ENCODE results near the gene MYH6. TPM values are rescaled to one million over a fixed set of nuclear protein-coding genes. Genes with fewer than 3 reads are reported as not detected.
A peak's percentile ranks its signal among the peaks of the same experiment; 100 is the strongest.

Gene MYH6
- total and polyA plus RNA-seq, 2 of the 13 experiments (the other 11 are each of a cell fraction or from before 2014, with no cell fraction given), result 0.01 TPM; not detected in 1

DNA sequence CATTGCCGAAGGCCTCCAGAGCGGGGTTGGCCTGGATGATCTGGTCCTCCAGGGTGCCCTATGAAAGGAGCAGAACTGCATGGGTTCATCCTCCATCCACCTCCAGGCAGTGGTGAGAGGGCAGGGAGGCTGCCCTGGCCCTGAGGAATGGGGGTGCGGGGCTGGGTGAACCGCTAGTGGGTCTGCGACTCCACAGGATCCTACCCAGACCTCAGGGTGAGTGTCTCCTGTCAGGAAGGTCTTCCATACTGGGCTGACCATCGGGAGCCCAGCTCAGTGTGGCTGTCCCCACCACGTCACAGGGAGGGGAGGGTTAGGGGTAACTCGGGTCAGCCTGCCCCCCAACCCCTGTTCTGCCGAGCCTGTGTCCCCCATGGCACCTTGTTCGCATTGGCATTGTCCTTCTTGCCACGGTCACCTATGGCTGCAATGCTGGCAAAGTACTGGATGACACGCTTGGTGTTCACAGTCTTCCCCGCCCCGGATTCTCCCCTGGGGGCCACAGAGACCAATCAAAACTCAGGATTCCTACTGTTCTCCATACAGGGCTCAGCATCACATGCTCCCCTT, 3.7 kb downstream of the MYH6 start:
- H2AFZ ChIP-seq (ENCODE audit: low read length), result no peak overlapping the region
- H3K9me3 ChIP-seq (ENCODE audit: low read length), result no peaks in the 10 kb centered on the region
- H3K4me3 ChIP-seq (replicated peaks in 1 of 3; ENCODE audit: insufficient read depth in 1 of 3, low read depth in 2 of 3, low read length in 3 of 3), result no peak overlapping the region
- no peaks in the 10 kb centered on the region for H3K36me3 ChIP-seq (replicated peaks in 1 of 2; ENCODE audit: control insufficient read depth in 1 of 2, insufficient read depth in 2 of 2, low read length in 2 of 2)
- intact Hi-C loops (cut with micrococcal nuclease; ENCODE audit: unreplicated experiment), result no loop called here
- H3K9ac ChIP-seq (ENCODE audit: insufficient read depth, low read depth, low read length), result no peak overlapping the region
- 27% methylated on average over 14 of the region's 14 CpGs for WGBS (ENCODE audit: low lambda C conversion rate)
- CTCF ChIA-PET (ENCODE audit: low intra/inter-chr PET ratio, low total read pairs), result no interaction called here
- FAIRE-seq (no peak), ATAC-seq (no peak; the same call in 2 of the 3 replicates), DNase-seq (ENCODE audit: low spot score) (no peak)
- H4K20me1 ChIP-seq (ENCODE audit: insufficient read depth, low read length), result no peaks in the 10 kb centered on the region
- BruUV-seq (replicated peaks), result no TSS peak
- no peak for TF ChIP-seq ZNF317 (CRISPR knock-in tag; IDR thresholded peaks at IDR 0.05)
- TF ChIP-seq SMARCE1 (IDR thresholded peaks at IDR 0.05; ENCODE audit: borderline replicate concordance), result 0 out of 2 replicates have a peak, but pooled peaks have one; percentile 1
- H3K27ac ChIP-seq (ENCODE audit: extremely low read length, insufficient read depth, low read length), result no peak overlapping the region
- H3K27me3 ChIP-seq (ENCODE audit: control insufficient read depth in 1 of 2, insufficient read depth in 2 of 2, low read length in 2 of 2), result peaks cover 44 to 95% of the 10 kb centered on the region in 2 experiments; a peak in 4 of 5 replicates
- H3K79me2 ChIP-seq (ENCODE audit: insufficient read depth, low read length), result no peaks in the 10 kb centered on the region
- no peak overlapping the region for H3K4me2 ChIP-seq (ENCODE audit: low read depth, low read length)
- H3K4me1 ChIP-seq (ENCODE audit: insufficient read depth, low read length), result no peaks in the 10 kb centered on the region
- POLR2A ChIA-PET, result no interaction called here
- in situ Hi-C loops (cut with HindIII; ENCODE audit: extremely low pct_ligation_motif_present, low pct_unique_long_range_greater_than_20kb), result no loop called here

DNA sequence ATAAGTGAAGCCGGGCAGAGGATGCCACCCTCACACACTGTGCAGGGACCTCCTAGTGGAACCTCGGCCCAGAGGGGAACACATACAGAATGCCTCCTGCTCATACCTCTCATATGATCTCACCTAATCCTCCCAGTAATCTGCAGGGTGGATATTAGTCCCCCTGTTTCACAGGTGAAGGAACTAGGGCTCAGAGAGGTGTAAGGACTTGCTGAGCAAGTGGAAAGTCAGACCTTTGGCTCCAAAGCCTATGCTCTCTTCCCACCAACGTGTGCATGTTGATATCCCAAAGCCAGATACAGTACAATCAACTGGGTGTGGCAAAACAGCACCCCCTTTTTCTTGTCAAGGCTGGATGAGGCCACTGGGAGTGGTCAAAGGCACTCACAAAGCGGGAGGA, 4.2 kb downstream of the MYH6 start:
- Histone ChIP-seq H3K9ac (ENCODE audit: insufficient read depth, low read depth, low read length) (no peak overlapping the region), H3K27me3 (ENCODE audit: control insufficient read depth in 1 of 2, insufficient read depth in 2 of 2, low read length in 2 of 2) (peaks cover 42 to 95% of the 10 kb centered on the region in 2 experiments; a peak in 4 of 5 replicates)
- WGBS (ENCODE audit: low lambda C conversion rate), result 6% methylated on average over 4 of the region's 4 CpGs

More for the DNA sequence above, 4.2 kb downstream of the MYH6 start:
- Histone ChIP-seq H4K20me1 (ENCODE audit: insufficient read depth, low read length) (no peaks in the 10 kb centered on the region), H3K4me3 (replicated peaks in 1 of 3; ENCODE audit: insufficient read depth in 1 of 3, low read depth in 2 of 3, low read length in 3 of 3) (no peak overlapping the region), H2AFZ (ENCODE audit: low read length) (no peak overlapping the region), H3K4me1 (ENCODE audit: insufficient read depth, low read length) (no peaks in the 10 kb centered on the region), H3K36me3 (replicated peaks in 1 of 2; ENCODE audit: control insufficient read depth in 1 of 2, insufficient read depth in 2 of 2, low read length in 2 of 2) (no peaks in the 10 kb centered on the region), H3K27ac (ENCODE audit: extremely low read length, insufficient read depth, low read length) (no peak overlapping the region), H3K4me2 (ENCODE audit: low read depth, low read length) (no peak overlapping the region), H3K79me2 (ENCODE audit: insufficient read depth, low read length) (no peaks in the 10 kb centered on the region), H3K9me3 (ENCODE audit: low read length) (no peaks in the 10 kb centered on the region)
- in situ Hi-C loops (cut with HindIII; ENCODE audit: extremely low pct_ligation_motif_present, low pct_unique_long_range_greater_than_20kb) (no loop called here), intact Hi-C loops (cut with micrococcal nuclease; ENCODE audit: unreplicated experiment) (no loop called here)
- TF ChIP-seq, protein P1, sequence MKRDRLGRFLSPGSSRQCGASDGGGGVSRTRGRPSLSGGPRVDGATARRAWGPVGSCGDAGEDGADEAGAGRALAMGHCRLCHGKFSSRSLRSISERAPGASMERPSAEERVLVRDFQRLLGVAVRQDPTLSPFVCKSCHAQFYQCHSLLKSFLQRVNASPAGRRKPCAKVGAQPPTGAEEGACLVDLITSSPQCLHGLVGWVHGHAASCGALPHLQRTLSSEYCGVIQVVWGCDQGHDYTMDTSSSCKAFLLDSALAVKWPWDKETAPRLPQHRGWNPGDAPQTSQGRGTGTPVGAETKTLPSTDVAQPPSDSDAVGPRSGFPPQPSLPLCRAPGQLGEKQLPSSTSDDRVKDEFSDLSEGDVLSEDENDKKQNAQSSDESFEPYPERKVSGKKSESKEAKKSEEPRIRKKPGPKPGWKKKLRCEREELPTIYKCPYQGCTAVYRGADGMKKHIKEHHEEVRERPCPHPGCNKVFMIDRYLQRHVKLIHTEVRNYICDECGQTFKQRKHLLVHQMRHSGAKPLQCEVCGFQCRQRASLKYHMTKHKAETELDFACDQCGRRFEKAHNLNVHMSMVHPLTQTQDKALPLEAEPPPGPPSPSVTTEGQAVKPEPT (CRISPR knock-in tag; IDR thresholded peaks at IDR 0.05; ENCODE audit: low read depth), result no peak
- no peak for TF ChIP-seq ZNF839 (CRISPR knock-in tag; IDR thresholded peaks at IDR 0.05; ENCODE audit: borderline replicate concordance)
- TF ChIP-seq ETV5 (CRISPR knock-in tag; IDR thresholded peaks at IDR 0.05; ENCODE audit: borderline replicate concordance), result 0 out of 2 replicates have a peak, but pooled peaks have one; percentile 12
- CTCF ChIA-PET (ENCODE audit: low intra/inter-chr PET ratio, low total read pairs), result no interaction called here
- ATAC-seq (peak; percentile 3; the same call in 1 of the 3 replicates), DNase-seq (ENCODE audit: low spot score) (no peak), FAIRE-seq (no peak)
- BruUV-seq (replicated peaks), result no TSS peak
- POLR2A ChIA-PET, result no interaction called here
